ENCODE results near the gene KCNC4.
A peak's percentile ranks its signal among the peaks of the same experiment; 100 is the strongest.

KCNC4 gene

GRCh38 chr1:110211496-110212168 lies 1.5 kb downstream of the KCNC4 start:
- DNase-seq (ENCODE audit: low read depth): peak; percentile 25

- no peak for DNase-seq (ENCODE audit: low read depth)
Observed at GRCh38 chr1:110212169-110213142, 2.3 kb downstream of the KCNC4 start.

DNA sequence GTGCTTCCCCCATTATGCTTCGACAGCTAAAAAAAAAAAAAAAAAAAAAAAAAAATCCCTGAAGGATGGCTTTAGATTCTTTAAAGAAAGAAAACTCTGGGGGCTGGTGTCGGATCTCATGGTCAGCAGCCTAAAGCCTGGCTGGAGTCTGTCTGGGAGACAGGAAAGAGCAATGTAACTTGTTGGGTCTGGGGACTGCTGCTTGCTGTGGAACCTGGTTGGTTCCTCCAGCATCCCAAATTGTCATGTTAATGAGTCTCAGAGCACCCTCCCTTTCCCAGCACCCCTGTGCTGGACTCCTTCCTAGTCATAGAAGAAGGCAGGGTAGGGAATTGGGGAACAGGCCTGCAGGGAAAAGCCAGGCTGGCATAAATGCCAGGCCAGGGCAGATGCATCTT lies 3.0 kb downstream of the KCNC4 start:
- DNase-seq (ENCODE audit: low read depth): no peak

DNA sequence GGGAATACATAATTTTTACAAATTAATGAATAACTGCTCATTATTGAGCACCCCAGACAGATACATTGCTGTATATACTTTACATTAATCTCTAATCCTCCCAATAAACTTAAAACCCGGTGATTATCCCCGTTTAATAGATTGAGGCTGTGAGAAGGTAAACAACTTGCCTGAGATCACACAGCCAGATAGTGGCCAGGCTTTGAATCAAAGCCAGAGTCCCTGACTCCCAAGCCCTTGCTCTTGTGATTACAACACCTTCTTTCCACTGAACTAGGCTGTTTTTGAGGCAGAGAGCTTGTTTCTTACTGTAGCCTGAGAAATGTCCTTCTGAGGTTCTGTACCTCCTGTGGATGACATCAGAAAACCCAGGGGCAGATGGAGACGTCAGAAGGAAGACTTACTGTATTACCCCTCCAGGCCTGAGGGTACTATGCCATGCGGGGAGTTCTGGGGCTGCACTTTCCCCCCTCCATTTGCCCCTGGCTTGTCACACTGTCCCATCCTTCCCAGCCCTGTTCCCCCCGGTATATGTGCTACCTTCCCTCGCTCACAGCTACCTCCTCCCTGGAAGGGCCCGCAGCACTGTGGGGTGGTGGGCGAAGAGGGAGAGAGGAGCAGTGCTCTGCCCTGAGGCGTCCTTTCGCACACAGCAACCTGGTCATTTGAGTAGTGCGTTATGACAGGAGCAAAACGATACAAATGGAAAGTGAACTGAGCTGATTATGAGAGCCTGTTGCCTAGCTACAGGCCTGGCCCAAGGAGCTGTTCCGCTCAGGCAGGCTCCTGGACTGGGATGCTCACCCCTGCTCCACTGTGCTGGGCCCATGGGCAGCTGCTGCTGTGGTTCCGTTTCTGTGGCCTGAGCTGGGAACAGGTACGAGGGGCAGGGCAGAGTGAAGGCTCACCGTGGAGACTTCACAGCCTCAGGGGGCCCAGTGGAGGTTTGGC lies 4.6 kb downstream of the KCNC4 start:
- DNase-seq (ENCODE audit: low read depth): no peak

DNA sequence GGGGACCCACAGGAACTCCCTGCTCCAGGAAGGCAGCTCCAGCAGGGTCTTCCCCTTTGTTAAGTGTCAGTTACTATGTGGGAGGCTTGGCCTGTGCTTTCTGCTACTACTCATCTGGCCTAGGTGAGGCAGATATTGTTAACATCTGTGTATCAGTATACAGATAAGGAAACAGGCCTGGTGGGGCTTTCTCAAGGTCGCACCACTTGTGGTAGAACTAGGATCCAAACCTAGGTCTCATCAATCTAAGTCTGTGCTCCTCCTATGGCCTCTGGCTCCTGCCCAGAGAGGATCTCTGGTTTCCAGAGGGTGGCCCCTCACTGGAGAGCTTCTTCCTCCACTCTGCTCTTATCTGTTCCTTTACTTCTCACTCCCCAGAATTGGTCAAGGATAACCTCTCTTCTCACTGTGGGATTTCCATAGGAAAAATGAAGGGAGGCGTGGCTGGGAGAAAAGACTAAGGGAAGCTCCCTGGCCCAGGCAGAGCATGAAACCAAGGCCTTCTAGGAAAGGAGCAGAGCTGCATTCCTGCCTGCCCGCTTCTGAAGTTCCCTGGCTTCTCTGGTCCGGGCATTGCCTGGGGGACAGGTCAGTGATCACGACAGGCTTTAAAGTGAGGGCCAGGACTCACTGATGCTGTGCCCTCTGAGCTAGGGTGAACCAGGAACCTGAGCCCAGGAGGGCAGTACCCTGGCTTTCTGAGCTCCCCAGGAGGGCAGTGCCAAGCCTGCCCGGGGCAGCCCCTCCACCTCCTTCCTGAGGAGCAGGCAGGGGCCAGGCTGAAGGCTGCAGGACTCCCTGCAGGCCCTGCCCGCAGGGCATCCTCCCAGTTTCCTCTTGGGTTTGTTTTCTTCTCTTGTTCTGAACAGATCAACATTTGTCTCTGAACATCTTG lies 5.8 kb downstream of the KCNC4 start:
- DNase-seq (ENCODE audit: low read depth): no peak

- DNase-seq (ENCODE audit: low read depth): no peak
Observed at GRCh38 chr1:110216844-110217444, 6.8 kb downstream of the KCNC4 start.

- no peak for DNase-seq (ENCODE audit: low read depth)
Observed at GRCh38 chr1:110218137-110218536, 8.0 kb downstream of the KCNC4 start.

- DNase-seq (ENCODE audit: low read depth): no peak
Observed at GRCh38 chr1:110218739-110219138, 8.6 kb downstream of the KCNC4 start.

GRCh38 chr1:110220324-110220723 lies 10.2 kb downstream of the KCNC4 start:
- DNase-seq (ENCODE audit: low read depth): no peak

DNA sequence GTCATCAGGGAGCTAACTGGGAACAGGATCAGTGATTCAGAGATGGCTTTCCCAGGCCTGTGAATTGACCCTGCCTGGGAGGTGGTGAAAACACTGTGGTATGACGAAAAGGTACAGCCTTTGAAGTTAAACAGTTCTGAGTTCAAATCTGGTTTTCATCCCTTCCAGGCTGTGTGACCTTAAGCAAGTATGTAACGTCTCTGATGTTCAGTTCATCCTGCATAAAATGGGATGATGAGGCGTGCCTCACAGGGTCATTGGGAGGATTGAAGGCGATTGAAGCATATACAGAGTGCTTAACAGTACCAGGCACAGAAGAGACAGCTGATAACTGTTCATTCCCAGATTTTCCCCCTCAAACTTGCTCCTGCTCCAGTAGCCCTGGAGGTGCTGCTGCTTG lies 11.0 kb downstream of the KCNC4 start:
- no peak for DNase-seq (ENCODE audit: low read depth)

DNA sequence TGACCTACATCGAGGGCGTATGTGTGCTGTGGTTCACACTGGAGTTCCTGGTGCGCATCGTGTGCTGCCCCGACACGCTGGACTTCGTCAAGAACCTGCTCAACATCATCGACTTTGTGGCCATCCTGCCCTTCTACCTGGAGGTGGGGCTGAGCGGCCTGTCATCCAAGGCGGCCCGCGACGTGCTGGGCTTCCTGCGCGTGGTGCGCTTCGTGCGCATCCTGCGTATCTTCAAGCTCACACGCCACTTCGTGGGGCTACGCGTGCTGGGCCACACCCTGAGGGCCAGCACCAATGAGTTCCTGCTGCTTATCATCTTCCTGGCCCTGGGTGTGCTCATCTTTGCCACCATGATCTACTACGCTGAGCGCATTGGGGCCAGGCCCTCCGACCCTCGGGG lies 13.0 kb downstream of the KCNC4 start:
- no peak for DNase-seq (ENCODE audit: low read depth)

DNA sequence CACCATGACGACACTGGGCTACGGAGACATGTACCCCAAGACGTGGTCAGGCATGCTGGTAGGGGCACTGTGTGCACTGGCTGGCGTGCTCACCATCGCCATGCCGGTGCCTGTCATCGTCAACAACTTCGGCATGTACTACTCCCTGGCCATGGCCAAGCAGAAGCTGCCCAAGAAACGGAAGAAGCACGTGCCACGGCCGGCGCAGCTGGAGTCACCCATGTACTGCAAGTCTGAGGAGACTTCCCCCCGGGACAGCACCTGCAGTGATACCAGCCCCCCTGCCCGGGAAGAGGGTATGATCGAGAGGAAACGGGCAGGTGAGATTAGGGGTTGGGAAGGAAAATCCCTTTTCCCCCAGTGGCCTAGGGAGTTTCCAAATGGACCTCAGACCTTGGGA lies 13.5 kb downstream of the KCNC4 start:
- DNase-seq (ENCODE audit: low read depth): no peak

GRCh38 chr1:110224240-110224995 lies 14.3 kb downstream of the KCNC4 start:
- no peak for DNase-seq (ENCODE audit: low read depth)

- no peak for DNase-seq (ENCODE audit: low read depth)
Observed at GRCh38 chr1:110225212-110225611, 15.1 kb downstream of the KCNC4 start.

DNA sequence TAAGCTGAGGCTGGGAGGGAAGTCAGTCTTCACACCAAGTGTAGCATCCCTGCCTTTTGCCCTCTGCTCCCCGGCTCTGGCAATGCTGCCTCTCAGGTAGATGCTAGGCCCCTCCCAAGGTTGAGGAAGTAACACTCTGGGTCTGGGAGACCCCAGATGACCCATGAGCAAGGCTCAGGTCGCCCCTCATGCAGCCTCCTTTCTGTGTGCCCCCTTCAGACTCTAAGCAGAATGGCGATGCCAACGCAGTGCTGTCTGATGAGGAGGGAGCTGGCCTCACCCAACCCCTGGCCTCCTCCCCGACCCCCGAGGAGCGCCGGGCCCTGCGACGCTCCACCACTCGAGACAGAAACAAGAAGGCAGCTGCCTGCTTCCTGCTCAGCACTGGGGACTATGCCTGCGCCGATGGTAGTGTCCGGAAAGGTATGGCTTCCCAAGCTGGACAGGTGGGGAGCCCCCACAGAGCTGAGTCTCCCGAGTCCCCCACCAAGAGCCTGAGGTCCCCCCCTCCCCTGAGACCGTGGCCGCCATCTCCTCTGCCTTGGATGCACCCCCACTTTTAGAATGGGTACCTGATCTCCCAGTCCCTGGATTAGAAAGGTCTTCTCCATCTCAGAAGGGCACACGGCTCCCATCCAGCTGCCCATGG lies 15.8 kb downstream of the KCNC4 start:
- DNase-seq (ENCODE audit: low read depth): no peak

DNA sequence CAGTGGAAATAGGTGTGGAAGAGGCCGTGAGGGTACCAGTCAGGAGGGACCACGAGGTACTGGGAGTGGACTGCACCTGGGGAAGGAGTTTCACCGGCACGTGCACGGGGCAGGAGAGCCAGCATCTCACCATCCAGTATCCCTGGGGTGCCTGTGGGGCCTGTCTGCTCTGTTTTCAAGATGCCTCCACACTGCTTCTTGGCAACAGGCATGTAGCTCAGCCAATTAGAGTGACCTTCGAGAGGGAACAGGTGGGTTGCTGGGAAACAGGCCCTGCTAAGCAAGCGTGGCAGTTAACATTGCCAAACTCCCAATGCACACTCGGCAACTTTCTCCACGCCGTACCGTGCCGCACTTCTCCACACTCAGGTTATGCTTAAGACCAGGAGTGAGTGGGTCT lies 17.7 kb downstream of the KCNC4 start:
- no peak for DNase-seq (ENCODE audit: low read depth)

DNA sequence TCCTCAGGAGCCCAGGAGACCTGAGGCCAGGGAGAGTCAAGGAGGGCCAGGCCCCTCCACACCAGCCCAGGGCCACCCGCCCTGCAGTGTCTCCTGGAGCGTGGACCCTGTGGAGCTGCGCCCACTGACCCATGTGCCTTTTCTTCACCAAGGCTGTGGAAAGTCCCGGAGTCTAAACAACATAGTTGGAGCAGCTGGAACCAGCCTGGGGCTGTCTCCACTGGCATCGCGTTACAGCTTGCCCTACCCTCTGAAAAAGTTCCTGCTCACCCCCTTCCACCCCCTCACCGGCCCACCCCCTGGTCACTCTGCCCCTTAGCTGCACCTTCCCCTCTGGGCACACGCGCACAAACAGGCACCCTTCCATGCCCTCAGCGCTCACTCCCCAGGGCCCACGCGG lies 18.3 kb downstream of the KCNC4 start:
- no peak for DNase-seq (ENCODE audit: low read depth)

DNA sequence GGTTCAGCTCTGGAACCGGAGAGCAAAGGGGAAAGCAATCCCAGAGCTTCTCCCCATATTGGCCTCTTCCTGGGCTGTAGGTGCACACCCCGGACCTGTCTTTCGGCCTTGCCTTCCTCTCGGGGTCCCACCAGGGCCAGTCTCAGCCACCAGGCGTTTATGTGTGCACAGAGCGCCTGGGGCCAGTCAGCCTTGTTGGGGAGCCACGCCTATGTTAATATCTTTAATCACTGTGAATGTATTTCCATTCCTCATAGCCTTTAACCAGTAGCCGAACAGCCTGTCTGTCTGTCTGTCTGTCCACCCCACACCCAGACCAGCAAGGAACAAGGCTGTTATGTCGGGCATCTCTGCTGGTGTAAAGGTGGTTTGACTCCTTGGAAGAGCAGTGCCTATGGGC lies 18.8 kb downstream of the KCNC4 start:
- DNase-seq (ENCODE audit: low read depth): no peak

DNA sequence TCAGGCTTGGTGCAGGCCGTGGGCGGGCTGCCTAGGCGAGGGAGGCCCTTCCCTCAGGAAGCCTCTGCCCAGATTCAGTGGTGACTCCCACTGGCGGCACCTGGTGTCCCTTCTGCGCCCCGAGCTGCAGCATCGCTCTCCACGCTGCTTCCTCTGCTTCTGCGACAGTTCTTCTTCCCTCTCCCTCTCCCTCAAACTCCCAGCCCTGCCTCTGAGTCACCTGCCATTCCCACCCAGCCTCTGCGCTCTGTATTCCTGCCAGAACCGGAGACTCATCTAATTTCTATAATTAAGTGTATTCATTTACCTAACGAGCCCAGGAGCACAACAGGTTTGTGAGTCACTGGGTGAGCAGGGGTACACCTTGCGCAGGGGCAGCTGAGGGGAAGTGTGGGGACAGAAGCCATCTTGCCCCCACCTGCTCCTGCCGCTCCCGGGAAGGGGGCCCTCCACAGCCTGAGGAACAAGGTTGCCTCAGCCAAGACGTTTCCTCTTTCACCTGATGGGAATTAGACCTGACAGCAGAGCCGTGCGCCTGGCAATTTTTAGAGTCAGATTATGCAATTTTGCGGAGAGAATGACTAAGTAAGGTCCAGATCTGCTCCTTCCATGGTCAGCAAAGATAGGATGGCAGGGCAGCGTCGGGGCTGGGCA lies 19.4 kb downstream of the KCNC4 start:
- DNase-seq (ENCODE audit: low read depth): no peak

Measured in T-helper 22 cell (primary cell).